Measurements from ENCODE around the gene GARNL3. TPM values are rescaled to one million over a fixed set of nuclear protein-coding genes. Genes with fewer than 3 reads are reported as not detected.

The GARNL3 gene
- total and polyA plus RNA-seq, 2 experiments from 2014 or later: 8.7 to 21.9 TPM

DNA sequence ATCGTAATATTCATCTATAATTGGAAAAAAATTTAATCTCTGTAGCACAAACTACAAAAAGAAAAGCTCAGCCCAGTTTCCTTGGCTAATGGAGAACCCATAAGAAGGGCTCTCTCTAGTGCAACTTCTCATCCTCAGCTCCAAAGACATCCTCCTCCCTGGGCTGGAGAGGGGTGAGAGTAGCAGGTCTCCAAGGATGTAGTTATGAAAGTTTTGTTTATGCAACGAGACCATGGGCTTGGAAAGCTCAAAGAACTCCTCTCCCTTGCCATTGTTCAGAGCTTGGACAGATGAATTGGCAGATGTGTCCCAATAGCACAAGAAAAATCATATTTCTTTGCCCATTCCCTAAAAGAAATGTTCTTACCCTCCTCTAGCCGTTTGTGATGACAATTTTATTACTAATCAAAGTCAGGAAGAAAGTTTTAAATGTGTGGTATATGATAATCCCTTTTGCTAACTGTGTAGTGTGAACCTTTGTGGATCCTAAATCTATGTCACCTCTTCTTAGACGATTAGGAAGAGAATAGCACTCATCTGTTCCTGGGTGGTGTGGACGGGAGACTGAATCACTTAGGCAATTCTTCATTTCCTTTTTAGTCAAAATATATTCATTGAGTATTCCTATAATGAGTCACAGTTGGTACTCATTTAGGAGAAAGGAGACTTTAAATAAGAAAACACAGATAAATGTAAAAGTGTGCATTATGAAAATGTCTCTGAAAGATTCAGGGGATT is 52.2 kb downstream of the GARNL3 start:
- Mint-ChIP-seq H3K36me3 (ENCODE audit: low read depth) (peaks cover 2% of the 10 kb centered on the region; the same call in 2 of the 3 replicates), H3K9me3 (no peaks in the 10 kb centered on the region), H3K4me3 (no peak overlapping the region), H3K27me3 (ENCODE audit: insufficient read depth, low read depth, poor library complexity) (no peaks in the 10 kb centered on the region), H3K4me1 (no peaks in the 10 kb centered on the region), H3K27ac (no peak overlapping the region)
- no peaks in the 10 kb centered on the region for H3K27me3 ChIP-seq (ENCODE audit: insufficient read depth)
- H3K79me2 ChIP-seq (replicated peaks; ENCODE audit: insufficient read depth): no peaks in the 10 kb centered on the region
- DNase-seq (ENCODE audit: low spot score) (no peak), ATAC-seq (no peak)
- H3K4me1 ChIP-seq (ENCODE audit: insufficient read depth): no peaks in the 10 kb centered on the region
- no peaks in the 10 kb centered on the region for H4K20me1 ChIP-seq (replicated peaks; ENCODE audit: insufficient read depth)
- H2AFZ ChIP-seq: no peak overlapping the region
- H3K36me3 ChIP-seq (ENCODE audit: insufficient read depth): no peaks in the 10 kb centered on the region; the same call in 1 of the 2 replicates
- no peaks in the 10 kb centered on the region for H3F3A ChIP-seq (replicated peaks; ENCODE audit: low read depth)
- TF ChIP-seq ZNF331 (CRISPR knock-in tag; IDR thresholded peaks at IDR 0.05; ENCODE audit: low read depth) (no peak), POLR2AphosphoS5 (IDR thresholded peaks at IDR 0.05; ENCODE audit: low read depth) (no peak), ZNF114 (CRISPR knock-in tag; IDR thresholded peaks at IDR 0.05) (no peak)
- H3K4me2 ChIP-seq: no peak overlapping the region
- no peak overlapping the region for H3K4me3 ChIP-seq
- H3K27ac ChIP-seq (ENCODE audit: low read depth): no peak overlapping the region
- H3K9me2 ChIP-seq (ENCODE audit: insufficient read depth): no peaks in the 10 kb centered on the region

DNA sequence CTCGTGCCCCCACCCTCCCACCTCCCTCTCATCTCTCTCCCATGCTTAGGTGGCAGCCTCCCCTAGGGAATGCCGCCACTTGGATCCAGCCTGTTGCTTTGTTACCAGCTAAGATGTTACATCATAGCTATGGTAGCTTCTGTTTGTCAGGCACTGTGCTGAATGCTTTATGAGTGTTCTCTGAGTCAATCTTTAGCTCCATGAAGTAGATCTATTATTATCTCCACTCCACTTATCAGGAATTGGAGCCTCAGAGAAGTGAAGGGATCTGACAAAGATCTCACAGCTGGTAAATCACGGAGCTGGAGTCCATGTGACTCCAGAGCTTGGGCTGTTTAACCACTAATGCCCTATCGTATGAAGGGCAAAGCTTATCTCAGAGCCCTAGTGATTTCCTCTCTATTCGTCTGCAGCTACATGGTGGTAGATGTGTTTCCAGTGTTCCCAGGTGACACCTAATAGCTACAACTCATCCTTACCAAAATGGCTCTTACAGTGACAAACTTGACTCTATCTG is 54.1 kb downstream of the GARNL3 start:
- H2AFZ ChIP-seq: no peak overlapping the region
- H3K4me1 Mint-ChIP-seq: no peaks in the 10 kb centered on the region
- no peak overlapping the region for H3K27ac Mint-ChIP-seq
- H3K4me1 ChIP-seq (ENCODE audit: insufficient read depth): no peaks in the 10 kb centered on the region
- TF ChIP-seq, protein P1, sequence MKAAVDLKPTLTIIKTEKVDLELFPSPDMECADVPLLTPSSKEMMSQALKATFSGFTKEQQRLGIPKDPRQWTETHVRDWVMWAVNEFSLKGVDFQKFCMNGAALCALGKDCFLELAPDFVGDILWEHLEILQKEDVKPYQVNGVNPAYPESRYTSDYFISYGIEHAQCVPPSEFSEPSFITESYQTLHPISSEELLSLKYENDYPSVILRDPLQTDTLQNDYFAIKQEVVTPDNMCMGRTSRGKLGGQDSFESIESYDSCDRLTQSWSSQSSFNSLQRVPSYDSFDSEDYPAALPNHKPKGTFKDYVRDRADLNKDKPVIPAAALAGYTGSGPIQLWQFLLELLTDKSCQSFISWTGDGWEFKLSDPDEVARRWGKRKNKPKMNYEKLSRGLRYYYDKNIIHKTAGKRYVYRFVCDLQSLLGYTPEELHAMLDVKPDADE (IDR thresholded peaks at IDR 0.05): no peak
- TF ChIP-seq, protein P2, sequence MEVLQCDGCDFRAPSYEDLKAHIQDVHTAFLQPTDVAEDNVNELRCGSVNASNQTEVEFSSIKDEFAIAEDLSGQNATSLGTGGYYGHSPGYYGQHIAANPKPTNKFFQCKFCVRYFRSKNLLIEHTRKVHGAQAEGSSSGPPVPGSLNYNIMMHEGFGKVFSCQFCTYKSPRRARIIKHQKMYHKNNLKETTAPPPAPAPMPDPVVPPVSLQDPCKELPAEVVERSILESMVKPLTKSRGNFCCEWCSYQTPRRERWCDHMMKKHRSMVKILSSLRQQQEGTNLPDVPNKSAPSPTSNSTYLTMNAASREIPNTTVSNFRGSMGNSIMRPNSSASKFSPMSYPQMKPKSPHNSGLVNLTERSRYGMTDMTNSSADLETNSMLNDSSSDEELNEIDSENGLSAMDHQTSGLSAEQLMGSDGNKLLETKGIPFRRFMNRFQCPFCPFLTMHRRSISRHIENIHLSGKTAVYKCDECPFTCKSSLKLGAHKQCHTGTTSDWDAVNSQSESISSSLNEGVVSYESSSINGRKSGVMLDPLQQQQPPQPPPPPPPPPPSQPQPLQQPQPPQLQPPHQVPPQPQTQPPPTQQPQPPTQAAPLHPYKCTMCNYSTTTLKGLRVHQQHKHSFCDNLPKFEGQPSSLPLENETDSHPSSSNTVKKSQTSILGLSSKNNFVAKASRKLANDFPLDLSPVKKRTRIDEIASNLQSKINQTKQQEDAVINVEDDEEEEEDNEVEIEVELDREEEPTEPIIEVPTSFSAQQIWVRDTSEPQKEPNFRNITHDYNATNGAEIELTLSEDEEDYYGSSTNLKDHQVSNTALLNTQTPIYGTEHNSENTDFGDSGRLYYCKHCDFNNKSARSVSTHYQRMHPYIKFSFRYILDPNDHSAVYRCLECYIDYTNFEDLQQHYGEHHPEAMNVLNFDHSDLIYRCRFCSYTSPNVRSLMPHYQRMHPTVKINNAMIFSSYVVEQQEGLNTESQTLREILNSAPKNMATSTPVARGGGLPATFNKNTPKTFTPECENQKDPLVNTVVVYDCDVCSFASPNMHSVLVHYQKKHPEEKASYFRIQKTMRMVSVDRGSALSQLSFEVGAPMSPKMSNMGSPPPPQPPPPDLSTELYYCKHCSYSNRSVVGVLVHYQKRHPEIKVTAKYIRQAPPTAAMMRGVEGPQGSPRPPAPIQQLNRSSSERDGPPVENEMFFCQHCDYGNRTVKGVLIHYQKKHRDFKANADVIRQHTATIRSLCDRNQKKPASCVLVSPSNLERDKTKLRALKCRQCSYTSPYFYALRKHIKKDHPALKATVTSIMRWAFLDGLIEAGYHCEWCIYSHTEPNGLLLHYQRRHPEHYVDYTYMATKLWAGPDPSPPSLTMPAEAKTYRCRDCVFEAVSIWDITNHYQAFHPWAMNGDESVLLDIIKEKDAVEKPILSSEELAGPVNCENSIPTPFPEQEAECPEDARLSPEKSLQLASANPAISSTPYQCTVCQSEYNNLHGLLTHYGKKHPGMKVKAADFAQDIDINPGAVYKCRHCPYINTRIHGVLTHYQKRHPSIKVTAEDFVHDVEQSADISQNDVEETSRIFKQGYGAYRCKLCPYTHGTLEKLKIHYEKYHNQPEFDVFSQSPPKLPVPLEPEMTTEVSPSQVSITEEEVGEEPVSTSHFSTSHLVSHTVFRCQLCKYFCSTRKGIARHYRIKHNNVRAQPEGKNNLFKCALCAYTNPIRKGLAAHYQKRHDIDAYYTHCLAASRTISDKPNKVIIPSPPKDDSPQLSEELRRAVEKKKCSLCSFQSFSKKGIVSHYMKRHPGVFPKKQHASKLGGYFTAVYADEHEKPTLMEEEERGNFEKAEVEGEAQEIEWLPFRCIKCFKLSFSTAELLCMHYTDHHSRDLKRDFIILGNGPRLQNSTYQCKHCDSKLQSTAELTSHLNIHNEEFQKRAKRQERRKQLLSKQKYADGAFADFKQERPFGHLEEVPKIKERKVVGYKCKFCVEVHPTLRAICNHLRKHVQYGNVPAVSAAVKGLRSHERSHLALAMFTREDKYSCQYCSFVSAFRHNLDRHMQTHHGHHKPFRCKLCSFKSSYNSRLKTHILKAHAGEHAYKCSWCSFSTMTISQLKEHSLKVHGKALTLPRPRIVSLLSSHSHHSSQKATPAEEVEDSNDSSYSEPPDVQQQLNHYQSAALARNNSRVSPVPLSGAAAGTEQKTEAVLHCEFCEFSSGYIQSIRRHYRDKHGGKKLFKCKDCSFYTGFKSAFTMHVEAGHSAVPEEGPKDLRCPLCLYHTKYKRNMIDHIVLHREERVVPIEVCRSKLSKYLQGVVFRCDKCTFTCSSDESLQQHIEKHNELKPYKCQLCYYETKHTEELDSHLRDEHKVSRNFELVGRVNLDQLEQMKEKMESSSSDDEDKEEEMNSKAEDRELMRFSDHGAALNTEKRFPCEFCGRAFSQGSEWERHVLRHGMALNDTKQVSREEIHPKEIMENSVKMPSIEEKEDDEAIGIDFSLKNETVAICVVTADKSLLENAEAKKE (CRISPR knock-in tag; IDR thresholded peaks at IDR 0.05): no peak
- TF ChIP-seq EZH2 (IDR thresholded peaks at IDR 0.05; ENCODE audit: low read depth, unreplicated experiment): no peak
- no peak for TF ChIP-seq POLR2AphosphoS5 (IDR thresholded peaks at IDR 0.05; ENCODE audit: low read depth)
- H3K79me2 ChIP-seq (replicated peaks; ENCODE audit: insufficient read depth): no peaks in the 10 kb centered on the region
- H3K4me3 Mint-ChIP-seq: no peak overlapping the region
- no peak overlapping the region for H3K4me2 ChIP-seq
- H3K27me3 Mint-ChIP-seq (ENCODE audit: insufficient read depth, low read depth, poor library complexity): no peaks in the 10 kb centered on the region
- H3K27me3 ChIP-seq (ENCODE audit: insufficient read depth): no peaks in the 10 kb centered on the region
- no peak for ATAC-seq
- H3K36me3 Mint-ChIP-seq (ENCODE audit: low read depth): peaks cover 2% of the 10 kb centered on the region; the same call in 2 of the 3 replicates
- no peak overlapping the region for H3K4me3 ChIP-seq
- H3F3A ChIP-seq (replicated peaks; ENCODE audit: low read depth): no peaks in the 10 kb centered on the region
- no peaks in the 10 kb centered on the region; the same call in 1 of the 2 replicates for H3K36me3 ChIP-seq (ENCODE audit: insufficient read depth)
- H3K9me3 Mint-ChIP-seq: no peaks in the 10 kb centered on the region
- no peaks in the 10 kb centered on the region for H4K20me1 ChIP-seq (replicated peaks; ENCODE audit: insufficient read depth)
- no peak for DNase-seq (ENCODE audit: low spot score)
- no peaks in the 10 kb centered on the region for H3K9me2 ChIP-seq (ENCODE audit: insufficient read depth)
- H3K27ac ChIP-seq (ENCODE audit: low read depth): no peak overlapping the region
